ENCODE data around the gene MTURN. TPM values are rescaled to one million over a fixed set of nuclear protein-coding genes. Genes with fewer than 3 reads are reported as not detected.

MTURN gene
- total and polyA plus RNA-seq, 9 of the 15 experiments (the other 6 are each of a cell fraction or from before 2014, with no cell fraction given): 0.94 to 14.8 (median 6.4) TPM

DNA sequence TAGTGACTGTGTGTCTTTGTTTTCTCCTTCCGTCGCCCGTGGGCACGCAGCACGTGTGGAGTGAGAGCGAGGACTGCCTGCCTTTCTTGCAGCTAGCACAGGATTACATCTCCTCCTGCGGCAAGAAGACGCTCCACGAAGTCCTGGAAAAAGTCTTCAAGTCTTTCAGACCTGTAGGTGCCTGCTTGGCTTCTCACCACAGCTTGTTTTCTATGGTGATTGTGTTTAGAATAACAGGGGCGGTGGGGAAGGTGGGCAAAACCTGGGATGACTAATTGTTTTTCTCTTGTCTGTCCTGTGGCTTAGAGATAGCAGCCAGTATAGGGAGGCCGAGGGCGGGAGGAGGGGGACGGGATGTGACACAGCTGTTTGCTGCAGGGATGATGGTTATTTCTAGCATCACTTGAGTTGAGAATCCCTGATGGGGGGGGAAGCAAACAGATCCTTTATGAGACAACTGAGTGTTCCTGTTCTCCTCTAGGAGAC, 11.4 kb downstream of the MTURN start (continued):
- TF ChIP-seq CBFA2T2 (conservative IDR thresholded peaks at IDR 0.05): peak; percentile 86
- TF ChIP-seq EGR1 (conservative IDR thresholded peaks at IDR 0.05): peak; percentile 78
- TF ChIP-seq MAX (CRISPR knock-in tag; IDR thresholded peaks at IDR 0.05): peak; percentile 70
- TF ChIP-seq ZNF77 (CRISPR knock-in tag; IDR thresholded peaks at IDR 0.05): no peak
- TF ChIP-seq, protein P1, sequence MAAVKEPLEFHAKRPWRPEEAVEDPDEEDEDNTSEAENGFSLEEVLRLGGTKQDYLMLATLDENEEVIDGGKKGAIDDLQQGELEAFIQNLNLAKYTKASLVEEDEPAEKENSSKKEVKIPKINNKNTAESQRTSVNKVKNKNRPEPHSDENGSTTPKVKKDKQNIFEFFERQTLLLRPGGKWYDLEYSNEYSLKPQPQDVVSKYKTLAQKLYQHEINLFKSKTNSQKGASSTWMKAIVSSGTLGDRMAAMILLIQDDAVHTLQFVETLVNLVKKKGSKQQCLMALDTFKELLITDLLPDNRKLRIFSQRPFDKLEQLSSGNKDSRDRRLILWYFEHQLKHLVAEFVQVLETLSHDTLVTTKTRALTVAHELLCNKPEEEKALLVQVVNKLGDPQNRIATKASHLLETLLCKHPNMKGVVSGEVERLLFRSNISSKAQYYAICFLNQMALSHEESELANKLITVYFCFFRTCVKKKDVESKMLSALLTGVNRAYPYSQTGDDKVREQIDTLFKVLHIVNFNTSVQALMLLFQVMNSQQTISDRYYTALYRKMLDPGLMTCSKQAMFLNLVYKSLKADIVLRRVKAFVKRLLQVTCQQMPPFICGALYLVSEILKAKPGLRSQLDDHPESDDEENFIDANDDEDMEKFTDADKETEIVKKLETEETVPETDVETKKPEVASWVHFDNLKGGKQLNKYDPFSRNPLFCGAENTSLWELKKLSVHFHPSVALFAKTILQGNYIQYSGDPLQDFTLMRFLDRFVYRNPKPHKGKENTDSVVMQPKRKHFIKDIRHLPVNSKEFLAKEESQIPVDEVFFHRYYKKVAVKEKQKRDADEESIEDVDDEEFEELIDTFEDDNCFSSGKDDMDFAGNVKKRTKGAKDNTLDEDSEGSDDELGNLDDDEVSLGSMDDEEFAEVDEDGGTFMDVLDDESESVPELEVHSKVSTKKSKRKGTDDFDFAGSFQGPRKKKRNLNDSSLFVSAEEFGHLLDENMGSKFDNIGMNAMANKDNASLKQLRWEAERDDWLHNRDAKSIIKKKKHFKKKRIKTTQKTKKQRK (IDR thresholded peaks at IDR 0.05; ENCODE audit: borderline replicate concordance, low read depth, low read length): no peak
- no peak for TF ChIP-seq TFAM (CRISPR knock-in tag; conservative IDR thresholded peaks at IDR 0.05)
- no peak for TF ChIP-seq GTF2A2 (tag; IDR thresholded peaks at IDR 0.05)
- TF ChIP-seq GATAD2A (IDR thresholded peaks at IDR 0.05): peak; percentile 91
- TF ChIP-seq, protein P2, sequence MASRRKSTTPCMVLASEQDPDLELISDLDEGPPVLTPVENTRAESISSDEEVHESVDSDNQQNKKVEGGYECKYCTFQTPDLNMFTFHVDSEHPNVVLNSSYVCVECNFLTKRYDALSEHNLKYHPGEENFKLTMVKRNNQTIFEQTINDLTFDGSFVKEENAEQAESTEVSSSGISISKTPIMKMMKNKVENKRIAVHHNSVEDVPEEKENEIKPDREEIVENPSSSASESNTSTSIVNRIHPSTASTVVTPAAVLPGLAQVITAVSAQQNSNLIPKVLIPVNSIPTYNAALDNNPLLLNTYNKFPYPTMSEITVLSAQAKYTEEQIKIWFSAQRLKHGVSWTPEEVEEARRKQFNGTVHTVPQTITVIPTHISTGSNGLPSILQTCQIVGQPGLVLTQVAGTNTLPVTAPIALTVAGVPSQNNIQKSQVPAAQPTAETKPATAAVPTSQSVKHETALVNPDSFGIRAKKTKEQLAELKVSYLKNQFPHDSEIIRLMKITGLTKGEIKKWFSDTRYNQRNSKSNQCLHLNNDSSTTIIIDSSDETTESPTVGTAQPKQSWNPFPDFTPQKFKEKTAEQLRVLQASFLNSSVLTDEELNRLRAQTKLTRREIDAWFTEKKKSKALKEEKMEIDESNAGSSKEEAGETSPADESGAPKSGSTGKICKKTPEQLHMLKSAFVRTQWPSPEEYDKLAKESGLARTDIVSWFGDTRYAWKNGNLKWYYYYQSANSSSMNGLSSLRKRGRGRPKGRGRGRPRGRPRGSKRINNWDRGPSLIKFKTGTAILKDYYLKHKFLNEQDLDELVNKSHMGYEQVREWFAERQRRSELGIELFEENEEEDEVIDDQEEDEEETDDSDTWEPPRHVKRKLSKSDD (conservative IDR thresholded peaks at IDR 0.05; ENCODE audit: low read length): no peak
- TF ChIP-seq, protein P3, sequence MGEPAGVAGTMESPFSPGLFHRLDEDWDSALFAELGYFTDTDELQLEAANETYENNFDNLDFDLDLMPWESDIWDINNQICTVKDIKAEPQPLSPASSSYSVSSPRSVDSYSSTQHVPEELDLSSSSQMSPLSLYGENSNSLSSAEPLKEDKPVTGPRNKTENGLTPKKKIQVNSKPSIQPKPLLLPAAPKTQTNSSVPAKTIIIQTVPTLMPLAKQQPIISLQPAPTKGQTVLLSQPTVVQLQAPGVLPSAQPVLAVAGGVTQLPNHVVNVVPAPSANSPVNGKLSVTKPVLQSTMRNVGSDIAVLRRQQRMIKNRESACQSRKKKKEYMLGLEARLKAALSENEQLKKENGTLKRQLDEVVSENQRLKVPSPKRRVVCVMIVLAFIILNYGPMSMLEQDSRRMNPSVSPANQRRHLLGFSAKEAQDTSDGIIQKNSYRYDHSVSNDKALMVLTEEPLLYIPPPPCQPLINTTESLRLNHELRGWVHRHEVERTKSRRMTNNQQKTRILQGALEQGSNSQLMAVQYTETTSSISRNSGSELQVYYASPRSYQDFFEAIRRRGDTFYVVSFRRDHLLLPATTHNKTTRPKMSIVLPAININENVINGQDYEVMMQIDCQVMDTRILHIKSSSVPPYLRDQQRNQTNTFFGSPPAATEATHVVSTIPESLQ (CRISPR knock-in tag; IDR thresholded peaks at IDR 0.05): no peak
- no peak for TF ChIP-seq FOXJ2 (tag; IDR thresholded peaks at IDR 0.05)
- TF ChIP-seq PKNOX1 (IDR thresholded peaks at IDR 0.05): peak; percentile 74; the same call in 1 of the 2 replicates
- TF ChIP-seq MCM3 (IDR thresholded peaks at IDR 0.05): no peak
- peak; percentile 71; the same call in 1 of the 2 replicates for TF ChIP-seq MECOM (CRISPR knock-in tag; IDR thresholded peaks at IDR 0.05)
- TF ChIP-seq ZNF696 (CRISPR knock-in tag; conservative IDR thresholded peaks at IDR 0.05): no peak
- TF ChIP-seq CBX8 (IDR thresholded peaks at IDR 0.05; ENCODE audit: borderline replicate concordance, extremely low read depth, low read depth, low read length, poor library complexity, severe bottlenecking): no peak
- peak; percentile 75 for TF ChIP-seq MTA2 (IDR thresholded peaks at IDR 0.05; ENCODE audit: low read depth)
- peak; percentile 79 for TF ChIP-seq PML (IDR thresholded peaks at IDR 0.05; ENCODE audit: low read length)
- TF ChIP-seq SRSF9 (IDR thresholded peaks at IDR 0.05; ENCODE audit: borderline replicate concordance, low read depth, low read length): no peak
- TF ChIP-seq BHLHE40 (IDR thresholded peaks at IDR 0.05; ENCODE audit: low read length): peak; percentile 88
- TF ChIP-seq MEIS2 (IDR thresholded peaks at IDR 0.05; ENCODE audit: partially characterized antibody): peak; percentile 87
- no peak for TF ChIP-seq ZNF507 (tag; conservative IDR thresholded peaks at IDR 0.05)
